GM23338 (cell line): ENCODE measurements around the gene ZNF664.

ENCODE experiments used
- EZH2 ChIP-seq: fragments of 200-600 bp; sonication (generic); IDR thresholded peaks from one replicate; pipeline ENCODE4 v1.8.0; 2017; ENCODE audit warnings: antibody characterized with exemption, mild to moderate bottlenecking, low read depth; ENCODE audit not compliant: unreplicated experiment
- TF ChIP-seq, protein P1 (sequence below), 2 experiments: fragments of 200-600 bp in 1 of 2; sonication (generic) in 1 of 2; conservative IDR thresholded peaks; 2 replicates each; pipeline versions ENCODE4 v1.5.1 to v1.6.1; 2016 to 2017; ENCODE audit warnings: antibody characterized with exemption in 2 of 2, low read depth in 2 of 2, mild to moderate bottlenecking in 2 of 2, moderate library complexity in 1 of 2

- TF ChIP-seq, protein P1, sequence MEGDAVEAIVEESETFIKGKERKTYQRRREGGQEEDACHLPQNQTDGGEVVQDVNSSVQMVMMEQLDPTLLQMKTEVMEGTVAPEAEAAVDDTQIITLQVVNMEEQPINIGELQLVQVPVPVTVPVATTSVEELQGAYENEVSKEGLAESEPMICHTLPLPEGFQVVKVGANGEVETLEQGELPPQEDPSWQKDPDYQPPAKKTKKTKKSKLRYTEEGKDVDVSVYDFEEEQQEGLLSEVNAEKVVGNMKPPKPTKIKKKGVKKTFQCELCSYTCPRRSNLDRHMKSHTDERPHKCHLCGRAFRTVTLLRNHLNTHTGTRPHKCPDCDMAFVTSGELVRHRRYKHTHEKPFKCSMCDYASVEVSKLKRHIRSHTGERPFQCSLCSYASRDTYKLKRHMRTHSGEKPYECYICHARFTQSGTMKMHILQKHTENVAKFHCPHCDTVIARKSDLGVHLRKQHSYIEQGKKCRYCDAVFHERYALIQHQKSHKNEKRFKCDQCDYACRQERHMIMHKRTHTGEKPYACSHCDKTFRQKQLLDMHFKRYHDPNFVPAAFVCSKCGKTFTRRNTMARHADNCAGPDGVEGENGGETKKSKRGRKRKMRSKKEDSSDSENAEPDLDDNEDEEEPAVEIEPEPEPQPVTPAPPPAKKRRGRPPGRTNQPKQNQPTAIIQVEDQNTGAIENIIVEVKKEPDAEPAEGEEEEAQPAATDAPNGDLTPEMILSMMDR (conservative IDR thresholded peaks at IDR 0.05; ENCODE audit: low read depth in 2 of 2) = no peak
- TF ChIP-seq EZH2 = no peak
Measured at GRCh38 chr12:124009781-124010180, 36.8 kb downstream of the ZNF664 start.
